HepG2 (cell line): Measurements from ENCODE around the gene ABCC9. TPM values are rescaled to one million over a fixed set of nuclear protein-coding genes. Genes with fewer than 3 reads are reported as not detected.

Experiments
- ATAC-seq: fragments of 200-7000 bp; cut with Tn5 transposase; 3 replicates; pipeline ENCODE4 v1.9.1; 2020; ENCODE audit warnings: mild to moderate bottlenecking, moderate library complexity
- BruUV-seq: library from RNA; stranded (reverse); fragments of 400-500 nt; replicated peaks from 2 replicates; lab custom pipeline; 2021; lab: Mats Ljungman, UMichigan
- CTCF ChIA-PET: fragments of 300-600 bp; formaldehyde crosslinking; extraction: SDS; loops from one replicate; lab custom pipeline; 2021; ENCODE audit warnings: low total read pairs, inconsistent platforms, low intra/inter-chr PET ratio; lab: Yijun Ruan, JAX
- POLR2A ChIA-PET: fragments of 350-600 bp; sonication (Branson Sonifier 250); formaldehyde crosslinking; loops from one replicate; lab custom pipeline; 2020; ENCODE audit warnings: antibody characterized with exemption, inconsistent platforms; lab: Yijun Ruan, JAX
- DNase-seq: peaks from one replicate; pipeline ENCODE4 v3.0.0-alpha.2; 2015; ENCODE audit warnings: low spot score
- FAIRE-seq: peaks from 3 replicates; lab custom pipeline; 2011; peaks lifted over from hg19 to GRCh38; lab: Jason Lieb, UNC
- H2AFZ ChIP-seq: one replicate; pipeline ENCODE4 v1.6.1; 2011; ENCODE audit warnings: low read length, inconsistent platforms
- H3K27ac ChIP-seq: fragments of 300-600 bp; 3 replicates; pipeline ENCODE4 v1.8.0; 2011; ENCODE audit warnings: mixed run types, mild to moderate bottlenecking, mixed read lengths, low read length, inconsistent platforms; ENCODE audit not compliant: insufficient read depth; ENCODE audit errors: extremely low read length
- H3K27me3 ChIP-seq, 2 experiments: fragments of 200-600 bp in 1 of 2; 2 replicates in 1 of 2; 3 replicates in 1 of 2; pipeline versions ENCODE4 v1.6.0 to v1.8.0; 2011; ENCODE audit warnings: low read length in 2 of 2, mild to moderate bottlenecking in 2 of 2, moderate library complexity in 2 of 2, inconsistent platforms in 1 of 2; ENCODE audit not compliant: insufficient read depth in 2 of 2, control insufficient read depth in 1 of 2
- H3K36me3 ChIP-seq, 2 experiments: fragments of 200-600 bp in 1 of 2; replicated peaks in 1 of 2; 2 replicates in 1 of 2; 3 replicates in 1 of 2; pipeline versions ENCODE4 v1.5.1 to v1.8.0; 2011; ENCODE audit warnings: low read length in 2 of 2, inconsistent platforms in 1 of 2; ENCODE audit not compliant: insufficient read depth in 2 of 2, control insufficient read depth in 1 of 2
- H3K4me1 ChIP-seq: 2 replicates; pipeline ENCODE4 v1.5.1; 2012; ENCODE audit warnings: low read length, inconsistent platforms; ENCODE audit not compliant: insufficient read depth
- H3K4me2 ChIP-seq: 2 replicates; pipeline ENCODE4 v1.6.0; 2011; ENCODE audit warnings: low read depth, low read length, inconsistent platforms
- H3K4me3 ChIP-seq, 3 experiments: fragments of 200-600 bp in 1 of 3; sonication (generic), shearing (Covaris generic) in 1 of 3; replicated peaks in 1 of 3; 2 replicates each; pipeline ENCODE4 v1.5.1; 2011 to 2016; ENCODE audit warnings: low read length in 3 of 3, inconsistent platforms in 2 of 3, low read depth in 2 of 3, mild to moderate bottlenecking in 2 of 3, control low read depth in 1 of 3, mixed read lengths in 1 of 3; ENCODE audit not compliant: insufficient read depth in 1 of 3
- H3K79me2 ChIP-seq: one replicate; pipeline ENCODE4 v1.6.1; 2011; ENCODE audit warnings: low read length, inconsistent platforms; ENCODE audit not compliant: insufficient read depth
- H3K9ac ChIP-seq: 2 replicates; pipeline ENCODE4 v1.6.0; 2011; ENCODE audit warnings: mild to moderate bottlenecking, low read depth, low read length, inconsistent platforms; ENCODE audit not compliant: insufficient read depth
- H3K9me3 ChIP-seq: 2 replicates; pipeline ENCODE4 v1.5.1; 2012; ENCODE audit warnings: mild to moderate bottlenecking, low read length
- H4K20me1 ChIP-seq: 2 replicates; pipeline ENCODE4 v1.6.0; 2011; ENCODE audit warnings: inconsistent platforms, mild to moderate bottlenecking, low read length, moderate library complexity; ENCODE audit not compliant: insufficient read depth
- ARID2 ChIP-seq: sonication (generic); formaldehyde crosslinking; IDR thresholded peaks from 2 replicates; pipeline ENCODE4 v1.8.1; 2022; ENCODE audit warnings: mild to moderate bottlenecking, missing genetic modification reagents, borderline replicate concordance
- CAMTA2 ChIP-seq: sonication (generic); formaldehyde crosslinking; IDR thresholded peaks from 2 replicates; pipeline ENCODE4 v1.4.0; 2020; ENCODE audit warnings: mild to moderate bottlenecking, missing genetic modification reagents, borderline replicate concordance
- GPBP1L1 ChIP-seq: sonication (generic); formaldehyde crosslinking; IDR thresholded peaks from 2 replicates; pipeline ENCODE4 v1.5.0; 2020; ENCODE audit warnings: mild to moderate bottlenecking, missing genetic modification reagents
- KLF9 ChIP-seq: IDR thresholded peaks from 2 replicates; pipeline ENCODE4 v1.6.1; 2016; ENCODE audit warnings: low read depth
- REPIN1 ChIP-seq: sonication (generic); formaldehyde crosslinking; IDR thresholded peaks from 2 replicates; pipeline ENCODE4 v1.8.0; 2022; ENCODE audit warnings: missing genetic modification reagents, low read depth, mild to moderate bottlenecking, borderline replicate concordance
- RFX1 ChIP-seq: fragments of 450-650 bp; IDR thresholded peaks from 2 replicates; pipeline ENCODE4 v1.6.1; 2017
- SNAPC2 ChIP-seq: sonication (generic); formaldehyde crosslinking; IDR thresholded peaks from 2 replicates; pipeline ENCODE4 v1.8.1; 2022; ENCODE audit warnings: mild to moderate bottlenecking, missing genetic modification reagents
- THAP9 ChIP-seq: sonication (generic); formaldehyde crosslinking; IDR thresholded peaks from 2 replicates; pipeline ENCODE4; 2020; ENCODE audit warnings: missing genetic modification reagents, mild to moderate bottlenecking, borderline replicate concordance
- ZFP90 ChIP-seq: sonication (generic); formaldehyde crosslinking; IDR thresholded peaks from 2 replicates; pipeline ENCODE4 v1.8.0; 2022; ENCODE audit warnings: missing genetic modification reagents, mild to moderate bottlenecking, inconsistent platforms, borderline replicate concordance
- ZNF772 ChIP-seq: sonication (generic); formaldehyde crosslinking; IDR thresholded peaks from 2 replicates; pipeline ENCODE4 v1.5.0; 2020; ENCODE audit warnings: mild to moderate bottlenecking, missing genetic modification reagents
- ZNF782 ChIP-seq: sonication (generic); formaldehyde crosslinking; IDR thresholded peaks from 2 replicates; pipeline ENCODE4 v1.4.0; 2020; ENCODE audit warnings: missing genetic modification reagents, mild to moderate bottlenecking, borderline replicate concordance
- ZNF891 ChIP-seq: sonication (generic); formaldehyde crosslinking; IDR thresholded peaks from 2 replicates; pipeline ENCODE4 v1.5.0; 2020; ENCODE audit warnings: mild to moderate bottlenecking, missing genetic modification reagents
- WGBS: methylation state at CpG from one replicate; pipeline ENCODE4 v1.1.6; 2017; ENCODE audit warnings: low lambda C conversion rate; 5-methylcytosine and 5-hydroxymethylcytosine counted together
- in situ Hi-C: cut with HindIII; loops from 2 replicates; pipeline ENCODE4 v1.10.0; 2017; ENCODE audit warnings: low pct_unique_long_range_greater_than_20kb; ENCODE audit not compliant: extremely low pct_ligation_motif_present
- intact Hi-C: fragments of 100-400 bp; cut with micrococcal nuclease; formaldehyde crosslinking; loops from one replicate; pipeline ENCODE4 v1.10.0; 2022; ENCODE audit not compliant: unreplicated experiment
- polyA plus RNA-seq, 8 experiments: library from polyadenylated mRNA; depleted of rRNA in 3 of 8; stranded (reverse) in 7 of 8; unstranded in 1 of 8; fragments of >200 nt; fragmentation: Illumina TruSeq in 4 of 8; extraction: Trizol in 4 of 8; gene quantifications; 2 replicates each; pipeline versions ENCODE4 v1.2.1 to v1.2.3, GENCODE V29; 2011 to 2016; ENCODE audit warnings: low read depth in 4 of 8, missing spikeins in 1 of 8, mixed read lengths in 1 of 8; ENCODE audit not compliant: insufficient read depth in 1 of 8
- total RNA-seq, 5 experiments: library from RNA; depleted of rRNA; stranded (reverse); fragments of >200 nt; fragmentation: Illumina TruSeq; extraction: Trizol; gene quantifications; 2 replicates each; pipeline ENCODE4 v1.2.3, GENCODE V29; 2016; ENCODE audit warnings: low read depth in 1 of 5

The ABCC9 gene
- total and polyA plus RNA-seq, 2 of the 13 experiments (the other 11 are each of a cell fraction or from before 2014, with no cell fraction given), result not detected

GRCh38 chr12:21988619-21989018 is 47.4 kb upstream of the ABCC9 start:
- Histone ChIP-seq H3K27me3 (no peaks in the 10 kb centered on the region; a peak in 1 of 5 replicates), H3K4me2 (no peak overlapping the region), H4K20me1 (no peaks in the 10 kb centered on the region), H3K4me3 (no peak overlapping the region), H3K9me3 (no peaks in the 10 kb centered on the region), H3K4me1 (no peaks in the 10 kb centered on the region), H2AFZ (no peak overlapping the region), H3K27ac (no peak overlapping the region), H3K36me3 (no peaks in the 10 kb centered on the region), H3K9ac (no peak overlapping the region), H3K79me2 (no peaks in the 10 kb centered on the region)
- TF ChIP-seq RFX1, result no peak
- POLR2A ChIA-PET, result no interaction called here
- intact Hi-C loops (no loop called here), in situ Hi-C loops (no loop called here)
- BruUV-seq, result no TSS peak
- no peak for ATAC-seq
- 5% methylated on average over 1 of the region's 1 CpG for WGBS
- FAIRE-seq, result no peak
- CTCF ChIA-PET, result no interaction called here
- no peak for DNase-seq

GRCh38 chr12:21987755-21988154 is 46.5 kb upstream of the ABCC9 start:
- Histone ChIP-seq H3K4me2 (no peak overlapping the region), H3K27ac (no peak overlapping the region), H2AFZ (no peak overlapping the region), H3K9me3 (no peaks in the 10 kb centered on the region), H3K36me3 (no peaks in the 10 kb centered on the region), H3K4me3 (no peak overlapping the region), H4K20me1 (no peaks in the 10 kb centered on the region), H3K4me1 (no peaks in the 10 kb centered on the region), H3K27me3 (no peaks in the 10 kb centered on the region; a peak in 1 of 5 replicates), H3K9ac (no peak overlapping the region), H3K79me2 (no peaks in the 10 kb centered on the region)
- ATAC-seq (no peak), FAIRE-seq (no peak), DNase-seq (no peak)
- WGBS, result 9% methylated on average over 6 of the region's 6 CpGs
- intact Hi-C loops, result no loop called here
- POLR2A ChIA-PET, result no interaction called here
- no TSS peak for BruUV-seq
- CTCF ChIA-PET, result no interaction called here
- in situ Hi-C loops, result no loop called here
- no peak for TF ChIP-seq THAP9
- no peak for TF ChIP-seq SNAPC2 (CRISPR knock-in tag)
- TF ChIP-seq ZFP90 (CRISPR knock-in tag), result no peak
- no peak for TF ChIP-seq ARID2
- no peak for TF ChIP-seq ZNF772 (CRISPR knock-in tag)
- no peak for TF ChIP-seq ZNF891 (CRISPR knock-in tag)
- no peak for TF ChIP-seq ZNF782 (CRISPR knock-in tag)
- TF ChIP-seq GPBP1L1 (CRISPR knock-in tag), result no peak
- no peak for TF ChIP-seq CAMTA2
- TF ChIP-seq KLF9 (CRISPR knock-in tag), result no peak
- no peak for TF ChIP-seq REPIN1 (CRISPR knock-in tag)
